Measurements from ENCODE around the gene TSPAN8. TPM values are rescaled to one million over a fixed set of nuclear protein-coding genes. Genes with fewer than 3 reads are reported as not detected.

The TSPAN8 gene
- total RNA-seq, 1 experiment from 2014 or later, result 4.2 TPM

GRCh38 chr12:71128191-71128788, 29.5 kb downstream of the TSPAN8 start:
- in situ Hi-C loops (cut with HindIII; ENCODE audit: low pct_unique_long_range_greater_than_20kb, low sequenced_read_pairs), result no loop called here
- Histone ChIP-seq H3K4me3 (ENCODE audit: low read depth in 2 of 2, low read length in 2 of 2) (no peak overlapping the region), H3K27ac (ENCODE audit: low read length) (no peak overlapping the region), H3K36me3 (ENCODE audit: control insufficient read depth, insufficient read depth, low read length) (no peaks in the 10 kb centered on the region), H3K4me1 (ENCODE audit: control insufficient read depth, insufficient read depth, low read length) (no peaks in the 10 kb centered on the region; the same call in 1 of the 2 replicates), H3K27me3 (ENCODE audit: control insufficient read depth, insufficient read depth, low read length) (no peaks in the 10 kb centered on the region), H3K9me3 (ENCODE audit: control insufficient read depth, insufficient read depth, low read depth, low read length) (no peaks in the 10 kb centered on the region)
- no peak for TF ChIP-seq REST (IDR thresholded peaks at IDR 0.05; ENCODE audit: insufficient read depth in 1 of 2, low read depth in 2 of 2, low read length in 1 of 2)
- TF ChIP-seq SIN3A (IDR thresholded peaks at IDR 0.05; ENCODE audit: borderline replicate concordance, insufficient read depth, low read depth, low read length), result no peak
- TF ChIP-seq CTCF (IDR thresholded peaks at IDR 0.05), result no peak
- no peak for TF ChIP-seq TCF7L2 (IDR thresholded peaks at IDR 0.05; ENCODE audit: low read depth, low read length)
- TF ChIP-seq POLR2AphosphoS5 (IDR thresholded peaks at IDR 0.05; ENCODE audit: low read depth, low read length), result no peak
- DNase-seq (ENCODE audit: low read depth, low spot score) (no peak), ATAC-seq (no peak)
- intact Hi-C loops (cut with micrococcal nuclease; ENCODE audit: unreplicated experiment), result no loop called here
- POLR2A ChIA-PET, result no interaction called here
- CTCF ChIA-PET, result no interaction called here
- no TSS peak for BruUV-seq (replicated peaks)

- in situ Hi-C loops (cut with HindIII; ENCODE audit: low pct_unique_long_range_greater_than_20kb, low sequenced_read_pairs), result no loop called here
- no TSS peak for BruUV-seq (replicated peaks)
Observed at GRCh38 chr12:71125949-71126348, 31.9 kb downstream of the TSPAN8 start.

More at GRCh38 chr12:71125949-71126348, 31.9 kb downstream of the TSPAN8 start:
- ATAC-seq (no peak), DNase-seq (ENCODE audit: low read depth, low spot score) (no peak)
- intact Hi-C loops (cut with micrococcal nuclease; ENCODE audit: unreplicated experiment), result no loop called here
- no peak for TF ChIP-seq REST (IDR thresholded peaks at IDR 0.05; ENCODE audit: insufficient read depth in 1 of 2, low read depth in 2 of 2, low read length in 1 of 2)
- TF ChIP-seq TCF7L2 (IDR thresholded peaks at IDR 0.05; ENCODE audit: low read depth, low read length), result no peak
- TF ChIP-seq SIN3A (IDR thresholded peaks at IDR 0.05; ENCODE audit: borderline replicate concordance, insufficient read depth, low read depth, low read length), result no peak
- no peak for TF ChIP-seq CTCF (IDR thresholded peaks at IDR 0.05)
- TF ChIP-seq POLR2AphosphoS5 (IDR thresholded peaks at IDR 0.05; ENCODE audit: low read depth, low read length), result no peak
- Histone ChIP-seq H3K9me3 (ENCODE audit: control insufficient read depth, insufficient read depth, low read depth, low read length) (no peaks in the 10 kb centered on the region), H3K27me3 (ENCODE audit: control insufficient read depth, insufficient read depth, low read length) (no peaks in the 10 kb centered on the region), H3K36me3 (ENCODE audit: control insufficient read depth, insufficient read depth, low read length) (no peaks in the 10 kb centered on the region), H3K4me1 (ENCODE audit: control insufficient read depth, insufficient read depth, low read length) (no peaks in the 10 kb centered on the region; the same call in 1 of the 2 replicates), H3K27ac (ENCODE audit: low read length) (no peak overlapping the region), H3K4me3 (ENCODE audit: low read depth in 2 of 2, low read length in 2 of 2) (no peak overlapping the region)
- POLR2A ChIA-PET, result no interaction called here
- CTCF ChIA-PET, result no interaction called here
